Measurements from ENCODE around the gene SLC47A1.
"Not testable (repeated sequence)": the region's sequence is repeated elsewhere in the genome, so short reads cannot be mapped to it uniquely, and the experiment has no call there.

Gene SLC47A1

GRCh38 chr17:19519388-19520291 is 14.0 kb upstream of the SLC47A1 start:
- not testable (repeated sequence) for DNase-seq (ENCODE audit: low read depth)

GRCh38 chr17:19520641-19521040 is 13.0 kb upstream of the SLC47A1 start:
- no peak for DNase-seq (ENCODE audit: low read depth)

GRCh38 chr17:19523690-19524089 is 10.0 kb upstream of the SLC47A1 start:
- no peak for DNase-seq (ENCODE audit: low read depth)

GRCh38 chr17:19526950-19527349 is 6.7 kb upstream of the SLC47A1 start:
- DNase-seq (ENCODE audit: low read depth), result not testable (repeated sequence)

- DNase-seq (ENCODE audit: low read depth), result no peak
These were observed 1.7 kb upstream of the SLC47A1 start for GRCh38 chr17:19531780-19532501.

GRCh38 chr17:19533036-19533717 is 477 bp upstream of the SLC47A1 start:
- no peak for DNase-seq (ENCODE audit: low read depth)

- no peak for DNase-seq (ENCODE audit: low read depth)
These were observed 1.0 kb downstream of the SLC47A1 start for GRCh38 chr17:19534562-19535149.

GRCh38 chr17:19537111-19537510 is 3.5 kb downstream of the SLC47A1 start:
- DNase-seq (ENCODE audit: low read depth), result no peak

GRCh38 chr17:19538095-19539039 is 4.7 kb downstream of the SLC47A1 start:
- no peak for DNase-seq (ENCODE audit: low read depth)

- no peak for DNase-seq (ENCODE audit: low read depth)
These were observed 5.4 kb downstream of the SLC47A1 start for GRCh38 chr17:19539040-19539399.

- no peak for DNase-seq (ENCODE audit: low read depth)
These were observed 6.2 kb downstream of the SLC47A1 start for GRCh38 chr17:19539841-19540311.

GRCh38 chr17:19540706-19541370 is 7.2 kb downstream of the SLC47A1 start:
- no peak for DNase-seq (ENCODE audit: low read depth)

- no peak for DNase-seq (ENCODE audit: low read depth)
These were observed 7.8 kb downstream of the SLC47A1 start for GRCh38 chr17:19541445-19541844.

- DNase-seq (ENCODE audit: low read depth), result no peak
These were observed 8.6 kb downstream of the SLC47A1 start for GRCh38 chr17:19542247-19542646.

- DNase-seq (ENCODE audit: low read depth), result no peak
These were observed 10.7 kb downstream of the SLC47A1 start for GRCh38 chr17:19544366-19544765.

GRCh38 chr17:19546289-19547065 is 12.8 kb downstream of the SLC47A1 start:
- no peak for DNase-seq (ENCODE audit: low read depth)

- no peak for DNase-seq (ENCODE audit: low read depth)
These were observed 16.3 kb downstream of the SLC47A1 start for GRCh38 chr17:19549746-19550623.

- DNase-seq (ENCODE audit: low read depth), result no peak
These were observed 17.5 kb downstream of the SLC47A1 start for GRCh38 chr17:19551165-19551564.

Data from non-pigmented ciliary epithelial cell (primary cell).